RWPE1 (cell line): ENCODE results near the gene USP54.
A peak's percentile ranks its signal among the peaks of the same experiment; 100 is the strongest.
"Not testable (repeated sequence)": the region's sequence is repeated elsewhere in the genome, so short reads cannot be mapped to it uniquely, and the experiment has no call there.

ENCODE experiments used
- CTCF ChIA-PET: fragments of 350-600 bp; sonication (Branson Sonifier 250); formaldehyde crosslinking; extraction: SDS; loops from one replicate; lab custom pipeline; 2021; lab: Yijun Ruan, JAX
- POLR2A ChIA-PET: fragments of 400-600 bp; formaldehyde crosslinking; extraction: SDS; loops from one replicate; lab custom pipeline; 2020; ENCODE audit warnings: antibody characterized with exemption; ENCODE audit not compliant: low non-redundant PET; lab: Yijun Ruan, JAX
- DNase-seq: peaks from one replicate; pipeline ENCODE4 v3.0.0; 2012; ENCODE audit warnings: low spot score
- H3K27ac ChIP-seq: fragments of 450-650 bp; 2 replicates; pipeline ENCODE4 v1.5.1; 2017
- TF ChIP-seq, protein P1 (sequence below): fragments of 450-650 bp; conservative IDR thresholded peaks from 2 replicates; pipeline ENCODE4 v1.5.1; 2017; ENCODE audit warnings: low read depth, mild to moderate bottlenecking

The USP54 gene

DNA sequence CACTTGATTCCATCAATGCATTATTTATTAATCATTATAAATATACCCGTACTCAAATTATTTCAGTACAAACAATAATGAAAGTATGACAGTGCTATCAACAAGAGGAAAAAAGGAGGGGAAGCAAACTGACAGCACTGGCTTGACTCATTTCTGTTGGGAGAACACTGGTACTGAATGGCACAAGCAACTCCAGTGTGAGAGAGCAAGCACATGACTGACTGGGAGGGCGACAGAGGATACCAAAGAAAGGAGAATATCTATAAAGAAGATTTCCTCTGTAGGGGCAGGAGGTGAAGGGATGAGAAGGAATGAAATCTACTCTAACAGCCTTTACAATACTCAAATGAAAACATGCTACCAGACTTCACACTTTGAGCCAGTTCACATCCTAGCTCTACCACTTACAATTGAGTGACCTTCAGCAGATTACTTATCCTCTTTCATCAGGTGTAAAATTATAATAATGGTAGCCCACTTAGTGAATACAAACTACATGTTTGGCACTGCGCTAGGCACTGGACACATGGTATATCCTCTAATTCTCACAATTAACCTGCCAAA, 1.5 kb downstream of the USP54 start:
- POLR2A ChIA-PET: no interaction called here

DNA sequence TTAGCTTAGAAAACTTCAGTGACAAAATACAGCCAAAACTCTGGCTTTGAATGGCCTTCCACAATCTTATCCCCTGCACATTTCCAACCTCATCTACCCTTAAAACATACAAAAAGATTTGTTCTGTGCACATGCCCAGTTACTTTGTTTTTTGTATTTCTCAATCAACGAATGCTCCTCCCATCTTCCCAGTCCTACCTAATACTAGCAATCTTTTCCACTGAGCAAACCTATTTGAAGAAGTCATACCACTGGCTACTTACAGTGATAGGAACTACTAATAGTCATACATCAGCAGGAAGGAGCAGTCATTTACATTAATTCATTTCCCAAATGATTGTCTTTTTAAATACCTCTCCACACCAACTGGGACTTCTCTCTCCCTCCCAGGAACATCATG, 2.5 kb downstream of the USP54 start:
- CTCF ChIA-PET: no interaction called here
- H3K27ac ChIP-seq: peak overlapping the region; percentile 37; the same call in 1 of the 2 replicates
- TF ChIP-seq, protein P1, sequence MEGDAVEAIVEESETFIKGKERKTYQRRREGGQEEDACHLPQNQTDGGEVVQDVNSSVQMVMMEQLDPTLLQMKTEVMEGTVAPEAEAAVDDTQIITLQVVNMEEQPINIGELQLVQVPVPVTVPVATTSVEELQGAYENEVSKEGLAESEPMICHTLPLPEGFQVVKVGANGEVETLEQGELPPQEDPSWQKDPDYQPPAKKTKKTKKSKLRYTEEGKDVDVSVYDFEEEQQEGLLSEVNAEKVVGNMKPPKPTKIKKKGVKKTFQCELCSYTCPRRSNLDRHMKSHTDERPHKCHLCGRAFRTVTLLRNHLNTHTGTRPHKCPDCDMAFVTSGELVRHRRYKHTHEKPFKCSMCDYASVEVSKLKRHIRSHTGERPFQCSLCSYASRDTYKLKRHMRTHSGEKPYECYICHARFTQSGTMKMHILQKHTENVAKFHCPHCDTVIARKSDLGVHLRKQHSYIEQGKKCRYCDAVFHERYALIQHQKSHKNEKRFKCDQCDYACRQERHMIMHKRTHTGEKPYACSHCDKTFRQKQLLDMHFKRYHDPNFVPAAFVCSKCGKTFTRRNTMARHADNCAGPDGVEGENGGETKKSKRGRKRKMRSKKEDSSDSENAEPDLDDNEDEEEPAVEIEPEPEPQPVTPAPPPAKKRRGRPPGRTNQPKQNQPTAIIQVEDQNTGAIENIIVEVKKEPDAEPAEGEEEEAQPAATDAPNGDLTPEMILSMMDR: no peak
- no peak for DNase-seq
- POLR2A ChIA-PET: no interaction called here

More for the DNA sequence above, 1.5 kb downstream of the USP54 start:
- CTCF ChIA-PET: no interaction called here
- TF ChIP-seq, protein P1: no peak
- no peak for DNase-seq
- H3K27ac ChIP-seq: no peak overlapping the region

DNA sequence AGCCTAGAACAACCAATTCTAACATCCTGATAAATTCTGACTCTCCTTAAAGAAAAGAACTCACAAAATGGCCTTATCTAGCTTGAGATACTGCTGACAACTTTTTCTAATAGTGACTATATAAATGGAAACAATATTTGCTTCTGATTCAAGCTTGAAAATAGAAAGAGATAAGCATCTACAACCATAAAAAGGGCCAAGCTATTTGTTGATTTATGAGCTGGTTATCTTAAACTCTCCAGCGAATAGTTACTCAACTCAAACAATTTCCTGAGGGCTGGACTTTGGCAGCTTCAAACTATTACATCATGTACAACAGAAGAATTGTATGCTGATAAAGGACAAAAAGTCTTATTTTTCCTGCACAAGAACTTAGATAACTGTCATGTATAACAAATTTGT, 4.6 kb downstream of the USP54 start:
- ChIA-PET CTCF (interaction anchor here (0.6 kb wide), 1 partner anchor 815 kb away, joined by 4 read pairs; no protein-coding TSS in a partner anchor), POLR2A (no interaction called here)
- no peak for DNase-seq
- H3K27ac ChIP-seq: no peak overlapping the region
- TF ChIP-seq, protein P1: no peak

DNA sequence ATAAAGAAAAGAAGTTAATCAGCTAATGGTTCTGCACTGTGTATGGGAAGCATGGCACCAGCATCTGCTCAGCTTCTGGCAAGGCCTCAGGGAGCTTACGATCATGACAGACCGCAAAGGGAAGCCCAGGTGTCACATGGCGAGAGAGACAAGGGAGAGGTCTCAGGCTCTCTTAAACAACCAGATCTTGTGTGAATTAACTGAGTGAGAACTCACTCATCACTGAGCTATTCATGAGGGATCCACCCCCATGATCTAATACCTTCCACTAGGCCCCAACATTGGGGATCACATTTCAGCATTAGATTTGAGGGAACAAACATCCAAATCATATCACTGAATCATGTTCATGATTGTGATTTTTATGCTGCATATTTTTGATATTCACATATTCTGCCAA, 5.8 kb downstream of the USP54 start:
- H3K27ac ChIP-seq: peak overlapping the region; percentile 34; the same call in 1 of the 2 replicates
- no peak for DNase-seq
- POLR2A ChIA-PET: no interaction called here
- CTCF ChIA-PET: no interaction called here
- TF ChIP-seq, protein P1: no peak

DNA sequence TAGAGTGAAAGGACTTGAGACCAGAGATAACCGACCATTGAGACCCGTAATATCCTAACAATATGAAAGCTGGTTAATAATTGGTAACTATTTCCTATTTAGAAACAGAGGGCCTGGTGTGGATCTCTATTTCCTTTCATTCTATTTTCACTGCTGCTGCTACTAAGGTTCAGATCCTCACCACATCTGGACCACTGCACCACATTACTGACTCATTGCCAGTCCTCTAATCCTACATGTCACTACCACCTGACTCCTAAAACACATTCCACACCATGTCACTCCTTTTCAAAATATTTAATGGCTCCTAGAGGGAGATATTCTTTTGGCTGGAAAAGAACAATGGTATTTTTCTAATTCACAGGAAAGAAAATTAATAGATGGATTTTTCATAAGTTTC, 6.4 kb downstream of the USP54 start:
- TF ChIP-seq, protein P1: no peak
- ChIA-PET CTCF (interaction anchor here (1.1 kb wide), 1 partner anchor 60 kb away, joined by 3 read pairs; no protein-coding TSS in a partner anchor), POLR2A (no interaction called here)
- no peak for DNase-seq
- no peak overlapping the region for H3K27ac ChIP-seq

DNA sequence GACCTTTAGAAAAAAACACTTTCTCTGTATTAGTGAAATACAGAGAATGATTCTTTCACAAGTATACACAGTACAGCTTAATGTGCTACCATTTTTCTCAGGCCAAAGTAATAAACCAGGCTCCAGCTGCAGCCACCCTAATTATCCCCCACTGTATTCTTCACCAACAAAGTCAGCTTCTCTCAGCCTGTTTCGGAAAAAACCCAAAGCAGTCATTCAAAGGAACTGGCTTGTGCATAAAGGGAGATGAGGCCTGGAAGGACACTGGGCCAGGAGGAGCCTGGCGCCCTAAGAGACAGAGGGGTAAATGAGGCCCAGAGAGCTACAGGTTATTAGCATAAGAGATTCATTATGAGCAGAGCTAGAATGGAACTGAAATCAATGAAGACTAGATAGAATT, 9.2 kb downstream of the USP54 start:
- DNase-seq: no peak
- ChIA-PET CTCF (interaction anchor here (1.1 kb wide), 1 partner anchor 11 kb away, joined by 3 read pairs; no protein-coding TSS in a partner anchor), POLR2A (interaction anchor here (0.6 kb wide), 1 partner anchor 159 kb away, joined by 9 read pairs; no protein-coding TSS in a partner anchor)
- TF ChIP-seq, protein P1: no peak
- no peak overlapping the region for H3K27ac ChIP-seq

DNA sequence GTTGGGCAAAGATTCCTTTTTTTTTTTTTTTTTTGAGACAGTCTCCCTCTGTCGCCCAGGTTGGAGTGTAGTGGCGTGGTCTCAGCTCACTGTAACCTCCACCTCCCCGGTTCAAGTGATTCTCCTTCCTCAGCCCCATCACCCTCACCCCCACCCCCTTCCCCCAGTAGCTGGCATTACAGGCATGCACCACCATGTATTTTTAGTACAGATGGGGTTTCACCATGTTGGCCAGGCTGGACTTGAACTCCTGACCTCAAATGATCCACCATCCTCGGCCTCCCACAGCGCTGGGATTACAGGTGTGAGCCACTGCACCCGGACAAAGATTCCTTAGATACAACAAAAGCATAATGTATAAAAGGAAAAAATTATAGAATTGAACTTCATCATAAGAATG, 12.2 kb downstream of the USP54 start:
- POLR2A ChIA-PET: not testable (repeated sequence)

More for the DNA sequence above, 12.2 kb downstream of the USP54 start:
- DNase-seq, CTCF ChIA-PET, H3K27ac ChIP-seq: not testable (repeated sequence)
